C4-2B (cell line): ENCODE measurements around the gene PTGER4.

Experiments used
- CTCF ChIP-seq: fragments of 450-650 bp; conservative IDR thresholded peaks from 2 replicates; pipeline ENCODE4 v1.5.1; 2017; ENCODE audit warnings: mild to moderate bottlenecking
- ZFX ChIP-seq: fragments of 450-650 bp; IDR thresholded peaks from 2 replicates; pipeline ENCODE4 v1.6.1; 2017

DNA sequence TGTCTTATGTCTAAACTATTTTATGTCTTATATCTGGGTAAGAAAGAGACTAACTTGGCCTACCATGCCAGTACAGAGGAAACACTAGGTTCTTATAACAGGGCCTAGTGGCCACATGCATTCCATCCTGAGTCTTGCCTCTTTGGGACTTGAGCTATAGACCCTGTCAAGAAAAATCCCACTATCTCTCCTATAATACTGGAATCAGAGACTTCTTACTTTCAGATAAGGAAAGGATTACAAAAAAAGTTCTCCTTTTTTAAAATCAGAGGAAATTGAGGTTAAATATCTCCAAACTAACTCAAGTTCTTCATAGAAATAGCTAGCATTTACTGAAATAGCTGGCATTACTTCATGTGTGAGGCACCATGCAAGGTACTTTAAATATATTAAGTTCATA lies 34.3 kb downstream of the PTGER4 start:
- TF ChIP-seq CTCF = no peak
- no peak for TF ChIP-seq ZFX
